ENCODE measurements around the gene BST1. TPM values are rescaled to one million over a fixed set of nuclear protein-coding genes. Genes with fewer than 3 reads are reported as not detected.

Gene BST1
- polyA plus RNA-seq, 1 donor from 2014 or later = 0.21 TPM

- Mint-ChIP-seq H3K9me3 (no peaks in the 10 kb centered on the region), H3K4me3 (peak overlapping the region; percentile 82 to 96 (median 92)), H3K36me3 (no peaks in the 10 kb centered on the region), H3K4me1 (peaks cover 49 to 59% (median 50%) of the 10 kb centered on the region in 3 donors), H3K27me3 (peaks cover 13% of the 10 kb centered on the region), H3K27ac (peak overlapping the region in 2 of 3 donors; percentile 9 to 21)
Observed at GRCh38 chr4:15779809-15780208, 76.9 kb downstream of the BST1 start.

GRCh38 chr4:15781427-15782095 is 78.7 kb downstream of the BST1 start:
- Mint-ChIP-seq H3K4me1 (peaks cover 55 to 70% (median 60%) of the 10 kb centered on the region in 3 donors), H3K9me3 (no peaks in the 10 kb centered on the region), H3K36me3 (peaks cover 2% of the 10 kb centered on the region), H3K27me3 (peaks cover 11% of the 10 kb centered on the region), H3K4me3 (peak overlapping the region; percentile 9 to 84 (median 75)), H3K27ac (peak overlapping the region; percentile 12 to 91 (median 34))

Other genes starting within 250 kb of the BST1 start
- gene CC2D2A, start 233.2 kb upstream of the BST1 start, polyA plus RNA-seq = not detected
- 53.0 TPM for gene FBXL5, start 47.7 kb upstream of the BST1 start, polyA plus RNA-seq
- gene FAM200B, start 21.2 kb upstream of the BST1 start, polyA plus RNA-seq = 39.5 TPM
- gene CD38, start 75.3 kb downstream of the BST1 start, polyA plus RNA-seq = 20.9 TPM
- not detected for gene FGFBP1, start 235.7 kb downstream of the BST1 start, polyA plus RNA-seq